Duodenal mucosa (tissue), 2 donors: ENCODE measurements around the gene SHCBP1.
"Not testable (repeated sequence)": the region's sequence is repeated elsewhere in the genome, so short reads cannot be mapped to it uniquely, and the experiment has no call there.

Source experiments
- H3K27ac ChIP-seq: one replicate; pipeline ENCODE4 v1.7.0; 2013; ENCODE audit warnings: low read depth, low read length
- H3K27me3 ChIP-seq, 2 donors: one replicate each; pipeline ENCODE4 v1.7.0; 2013; ENCODE audit warnings: low read length in 2 of 2, control low read depth in 1 of 2; ENCODE audit not compliant: insufficient read depth in 2 of 2, control insufficient read depth in 1 of 2
- H3K36me3 ChIP-seq, 2 donors: one replicate each; pipeline ENCODE4 v1.7.0; 2013; ENCODE audit warnings: low read length in 2 of 2, control low read depth in 1 of 2; ENCODE audit not compliant: insufficient read depth in 2 of 2, control insufficient read depth in 1 of 2
- H3K4me1 ChIP-seq, 2 donors: one replicate each; pipeline ENCODE4 v1.7.0; 2013; ENCODE audit warnings: low read length in 2 of 2, control low read depth in 1 of 2; ENCODE audit not compliant: insufficient read depth in 2 of 2, control insufficient read depth in 1 of 2
- H3K4me3 ChIP-seq, 2 donors: one replicate each; pipeline ENCODE4 v1.7.0; 2013; ENCODE audit warnings: low read length in 2 of 2, low read depth in 1 of 2
- H3K9ac ChIP-seq, 2 donors: one replicate each; pipeline ENCODE4 v1.7.0; 2013; ENCODE audit warnings: low read length in 2 of 2, low read depth in 1 of 2
- H3K9me3 ChIP-seq, 2 donors: one replicate each; pipeline ENCODE4 v1.7.0; 2013; ENCODE audit warnings: low read length in 2 of 2, control low read depth in 1 of 2; ENCODE audit not compliant: control insufficient read depth in 1 of 2

SHCBP1 gene

GRCh38 chr16:46629331-46630219 lies 8.4 kb upstream of the SHCBP1 start:
- peaks cover 0 to 3% of the 10 kb centered on the region in 2 donors for H3K4me1 ChIP-seq
- no peak overlapping the region for H3K9ac ChIP-seq
- H3K27me3 ChIP-seq = no peaks in the 10 kb centered on the region
- H3K27ac ChIP-seq = no peak overlapping the region
- H3K9me3 ChIP-seq = no peaks in the 10 kb centered on the region
- H3K36me3 ChIP-seq = no peaks in the 10 kb centered on the region
- H3K4me3 ChIP-seq = no peak overlapping the region

- H3K27ac ChIP-seq = no peak overlapping the region
- no peaks in the 10 kb centered on the region for H3K27me3 ChIP-seq
- H3K36me3 ChIP-seq = no peaks in the 10 kb centered on the region
- H3K9me3 ChIP-seq = no peaks in the 10 kb centered on the region
- H3K9ac ChIP-seq = no peak overlapping the region
- H3K4me3 ChIP-seq = no peak overlapping the region
- H3K4me1 ChIP-seq = peaks cover 0 to 3% of the 10 kb centered on the region in 2 donors
Observed at GRCh38 chr16:46627746-46628145, 6.6 kb upstream of the SHCBP1 start.

GRCh38 chr16:46626681-46627080 lies 5.5 kb upstream of the SHCBP1 start:
- H3K9me3 ChIP-seq, H3K27me3 ChIP-seq, H3K27ac ChIP-seq, H3K9ac ChIP-seq, H3K4me3 ChIP-seq, H3K36me3 ChIP-seq, H3K4me1 ChIP-seq: not testable (repeated sequence)

- not testable (repeated sequence) for H3K9ac ChIP-seq, H3K27me3 ChIP-seq, H3K9me3 ChIP-seq, H3K36me3 ChIP-seq, H3K27ac ChIP-seq, H3K4me3 ChIP-seq
- H3K4me1 ChIP-seq = peaks cover 5 to 15% of the 10 kb centered on the region in 2 donors
Observed at GRCh38 chr16:46624862-46625261, 3.7 kb upstream of the SHCBP1 start.

GRCh38 chr16:46623707-46624106 lies 2.5 kb upstream of the SHCBP1 start:
- not testable (repeated sequence) for H3K4me3 ChIP-seq, H3K27me3 ChIP-seq, H3K36me3 ChIP-seq, H3K27ac ChIP-seq, H3K9me3 ChIP-seq, H3K9ac ChIP-seq
- peaks cover 5 to 11% of the 10 kb centered on the region in 2 donors for H3K4me1 ChIP-seq

DNA sequence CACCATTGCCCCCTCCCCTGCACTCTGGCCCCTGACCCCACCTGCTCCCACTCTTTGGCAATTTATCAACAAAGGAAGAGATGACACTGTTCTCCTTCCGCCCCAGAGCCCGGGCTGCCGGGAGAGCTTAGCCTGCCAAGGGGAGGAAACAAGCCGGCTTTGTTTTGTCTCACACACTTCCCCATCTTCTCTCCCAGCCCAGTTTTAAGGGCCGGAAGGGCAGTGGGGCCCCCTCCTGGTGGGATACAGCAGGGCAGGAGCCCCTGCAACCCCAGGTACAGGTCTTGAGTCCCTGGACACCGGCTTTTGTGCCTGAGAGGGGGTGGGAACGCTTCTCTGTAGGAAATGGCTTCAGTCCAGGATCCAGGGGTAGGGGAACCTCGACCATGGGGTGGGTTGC lies 2.1 kb upstream of the SHCBP1 start:
- H3K9ac ChIP-seq, H3K4me3 ChIP-seq, H3K36me3 ChIP-seq, H3K27ac ChIP-seq, H3K9me3 ChIP-seq, H3K27me3 ChIP-seq: not testable (repeated sequence)
- peaks cover 5 to 11% of the 10 kb centered on the region in 2 donors for H3K4me1 ChIP-seq

GRCh38 chr16:46621934-46622676 lies 926 bp upstream of the SHCBP1 start:
- peaks cover 5 to 11% of the 10 kb centered on the region in 2 donors for H3K4me1 ChIP-seq
- H3K9me3 ChIP-seq = no peaks in the 10 kb centered on the region
- H3K36me3 ChIP-seq = no peaks in the 10 kb centered on the region
- no peak overlapping the region for H3K9ac ChIP-seq
- no peak overlapping the region for H3K27ac ChIP-seq
- no peaks in the 10 kb centered on the region for H3K27me3 ChIP-seq
- peak overlapping the region in 1 of 2 donors; percentile 75 for H3K4me3 ChIP-seq

- Histone ChIP-seq H3K27me3 (no peaks in the 10 kb centered on the region), H3K4me3 (peak overlapping the region; percentile 75 to 84), H3K9me3 (no peaks in the 10 kb centered on the region), H3K9ac (peak overlapping the region in 1 of 2 donors; percentile 49), H3K4me1 (peaks cover 5 to 11% of the 10 kb centered on the region in 2 donors), H3K36me3 (peaks cover 0 to 6% of the 10 kb centered on the region in 2 donors), H3K27ac (no peak overlapping the region)
Observed at GRCh38 chr16:46620266-46621005, 743 bp downstream of the SHCBP1 start.

GRCh38 chr16:46618516-46618915 lies 2.7 kb downstream of the SHCBP1 start:
- Histone ChIP-seq H3K36me3 (peaks cover 0 to 6% of the 10 kb centered on the region in 2 donors), H3K27me3 (no peaks in the 10 kb centered on the region), H3K27ac (no peak overlapping the region), H3K4me3 (no peak overlapping the region), H3K9me3 (no peaks in the 10 kb centered on the region), H3K4me1 (peaks cover 5 to 11% of the 10 kb centered on the region in 2 donors), H3K9ac (no peak overlapping the region)

DNA sequence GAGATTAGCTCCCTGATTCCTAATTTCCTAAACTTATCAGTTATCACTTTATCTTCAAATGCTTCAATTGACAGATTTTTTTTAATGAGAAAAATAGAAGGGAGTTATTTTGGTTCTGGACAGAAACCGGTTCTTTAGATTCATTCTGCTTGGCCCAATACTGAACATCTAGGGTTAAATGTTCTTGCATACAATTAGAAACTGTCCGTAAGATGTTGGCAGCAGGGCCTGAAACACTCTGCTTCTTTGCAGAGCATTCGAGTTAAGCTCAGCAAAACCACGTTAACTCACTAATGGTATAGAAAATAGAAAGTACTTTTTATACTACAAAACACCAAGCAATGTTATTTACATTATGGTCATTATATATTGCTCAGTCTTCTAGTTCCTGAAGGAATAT lies 7.2 kb downstream of the SHCBP1 start:
- Histone ChIP-seq H3K36me3 (peaks cover 0 to 6% of the 10 kb centered on the region in 2 donors), H3K27ac (no peak overlapping the region), H3K9ac (no peak overlapping the region), H3K4me3 (no peak overlapping the region), H3K4me1 (no peaks in the 10 kb centered on the region), H3K27me3 (no peaks in the 10 kb centered on the region), H3K9me3 (no peaks in the 10 kb centered on the region)
